Activated gamma-delta T cell treated with anti-CD3 and anti-CD28 coated beads, Interleukin-2, amount 50 U/mL, for 16 hours (primary cell): ENCODE data around the gene TCF3.

Experiments
- DNase-seq: peaks from one replicate; pipeline ENCODE4 v3.0.0-alpha.2; 2020; ENCODE audit warnings: low read depth

The TCF3 gene

GRCh38 chr19:1560286-1560882 lies 92.0 kb downstream of the TCF3 start:
- no peak for DNase-seq
